ENCODE measurements around the gene KLRD1. TPM values are rescaled to one million over a fixed set of nuclear protein-coding genes. Genes with fewer than 3 reads are reported as not detected.
"Not testable (repeated sequence)": the region's sequence is repeated elsewhere in the genome, so short reads cannot be mapped to it uniquely, and the experiment has no call there.

The KLRD1 gene
- total RNA-seq, 1 donor from 2014 or later: 4.8 TPM

GRCh38 chr12:10365696-10366405 is 58.2 kb downstream of the KLRD1 start:
- ATAC-seq: no peak
- intact Hi-C loops (cut with DNase I): no loop called here
- no peak for DNase-seq (ENCODE audit: low spot score)

GRCh38 chr12:10366875-10367274 is 59.2 kb downstream of the KLRD1 start:
- intact Hi-C loops (cut with DNase I): no loop called here
- DNase-seq (ENCODE audit: low spot score) (no peak), ATAC-seq (no peak)

- DNase-seq (ENCODE audit: low spot score); ATAC-seq; intact Hi-C loops (cut with DNase I): not testable (repeated sequence)
Measured at GRCh38 chr12:10367714-10368113, 60.0 kb downstream of the KLRD1 start.

GRCh38 chr12:10368206-10369171 is 60.8 kb downstream of the KLRD1 start:
- intact Hi-C loops (cut with DNase I): no loop called here

GRCh38 chr12:10369557-10370415 is 62.1 kb downstream of the KLRD1 start:
- intact Hi-C loops (cut with DNase I): no loop called here
- ATAC-seq (no peak), DNase-seq (ENCODE audit: low spot score) (no peak)

More at GRCh38 chr12:10368206-10369171, 60.8 kb downstream of the KLRD1 start:
- ATAC-seq (no peak), DNase-seq (ENCODE audit: low spot score) (no peak)

GRCh38 chr12:10371893-10372535 is 64.3 kb downstream of the KLRD1 start:
- DNase-seq (ENCODE audit: low spot score); ATAC-seq; intact Hi-C loops (cut with DNase I): not testable (repeated sequence)

- peak; percentile 58 for ATAC-seq
Measured at GRCh38 chr12:10372559-10372958, 64.9 kb downstream of the KLRD1 start.

GRCh38 chr12:10374624-10375018 is 67.0 kb downstream of the KLRD1 start:
- intact Hi-C loops (cut with DNase I): no loop called here
- ATAC-seq (peak; percentile 52), DNase-seq (ENCODE audit: low spot score) (no peak)

More at GRCh38 chr12:10372559-10372958, 64.9 kb downstream of the KLRD1 start:
- DNase-seq (ENCODE audit: low spot score): no peak
- intact Hi-C loops (cut with DNase I): no loop called here

GRCh38 chr12:10378737-10379136 is 71.1 kb downstream of the KLRD1 start:
- intact Hi-C loops (cut with DNase I); ATAC-seq: not testable (repeated sequence)

More at GRCh38 chr12:10378737-10379136, 71.1 kb downstream of the KLRD1 start:
- not testable (repeated sequence) for DNase-seq (ENCODE audit: low spot score)

Other genes with a start within 250 kb of the KLRD1 start
- 13.7 TPM for gene CLEC1A, start 208.9 kb upstream of the KLRD1 start, total RNA-seq
- gene CLEC7A, start 177.7 kb upstream of the KLRD1 start, total RNA-seq: 32.4 TPM
- 33.1 TPM for gene OLR1, start 135.7 kb upstream of the KLRD1 start, total RNA-seq
- 0.45 TPM for gene TMEM52B, start 128.8 kb upstream of the KLRD1 start, total RNA-seq
- 167 TPM for gene GABARAPL1, start 95.0 kb upstream of the KLRD1 start, total RNA-seq
- gene KLRK1, start 82.2 kb downstream of the KLRD1 start, total RNA-seq: 3.1 TPM
- gene KLRC4, start 101.9 kb downstream of the KLRD1 start, total RNA-seq: 0.85 TPM
- not detected for gene KLRC3, start 112.7 kb downstream of the KLRD1 start, total RNA-seq
- 0.67 TPM for gene KLRC2, start 128.1 kb downstream of the KLRD1 start, total RNA-seq
- gene KLRC1, start 145.5 kb downstream of the KLRD1 start, total RNA-seq: not detected
- 0.62 TPM for gene EIF2S3B, start 198.0 kb downstream of the KLRD1 start, total RNA-seq